SU-DHL-6 (cell line): Measurements from ENCODE around the gene GALNT11.
"Not testable (repeated sequence)": the region's sequence is repeated elsewhere in the genome, so short reads cannot be mapped to it uniquely, and the experiment has no call there.

Experiments
- EZH2phosphoT487 ChIP-seq: fragments of 200-600 bp; sonication (generic), shearing (Covaris generic); conservative IDR thresholded peaks from 2 replicates; pipeline ENCODE4 v1.6.1; 2018; ENCODE audit warnings: mild to moderate bottlenecking, antibody characterized with exemption, low read length, moderate library complexity, mixed read lengths
- TF ChIP-seq, protein P1 (sequence below): fragments of 200-600 bp; sonication (generic); IDR thresholded peaks from one replicate; pipeline ENCODE4 v1.5.1; 2017; ENCODE audit warnings: antibody characterized with exemption, mild to moderate bottlenecking, low read length, moderate library complexity; ENCODE audit not compliant: insufficient read depth, poor library complexity, severe bottlenecking

DNA sequence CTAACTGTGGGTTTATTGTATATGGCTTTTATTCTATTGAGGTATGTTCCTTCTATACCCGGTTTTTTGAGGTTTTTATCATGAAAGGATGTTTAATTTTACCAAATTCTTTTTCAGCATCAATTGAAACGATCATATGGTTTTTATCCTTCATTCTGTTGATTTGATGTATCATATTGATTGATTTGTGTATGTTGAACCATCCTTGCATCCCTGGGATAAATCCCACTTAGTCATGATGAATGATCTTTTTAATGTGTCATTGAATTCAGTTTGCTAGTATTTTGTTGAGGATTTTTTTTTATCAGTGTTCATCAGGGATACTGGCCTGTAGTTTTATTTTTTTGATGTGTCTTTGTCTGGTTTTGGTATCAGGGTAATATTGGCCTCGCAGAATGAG, 19.4 kb downstream of the GALNT11 start:
- TF ChIP-seq, protein P1, sequence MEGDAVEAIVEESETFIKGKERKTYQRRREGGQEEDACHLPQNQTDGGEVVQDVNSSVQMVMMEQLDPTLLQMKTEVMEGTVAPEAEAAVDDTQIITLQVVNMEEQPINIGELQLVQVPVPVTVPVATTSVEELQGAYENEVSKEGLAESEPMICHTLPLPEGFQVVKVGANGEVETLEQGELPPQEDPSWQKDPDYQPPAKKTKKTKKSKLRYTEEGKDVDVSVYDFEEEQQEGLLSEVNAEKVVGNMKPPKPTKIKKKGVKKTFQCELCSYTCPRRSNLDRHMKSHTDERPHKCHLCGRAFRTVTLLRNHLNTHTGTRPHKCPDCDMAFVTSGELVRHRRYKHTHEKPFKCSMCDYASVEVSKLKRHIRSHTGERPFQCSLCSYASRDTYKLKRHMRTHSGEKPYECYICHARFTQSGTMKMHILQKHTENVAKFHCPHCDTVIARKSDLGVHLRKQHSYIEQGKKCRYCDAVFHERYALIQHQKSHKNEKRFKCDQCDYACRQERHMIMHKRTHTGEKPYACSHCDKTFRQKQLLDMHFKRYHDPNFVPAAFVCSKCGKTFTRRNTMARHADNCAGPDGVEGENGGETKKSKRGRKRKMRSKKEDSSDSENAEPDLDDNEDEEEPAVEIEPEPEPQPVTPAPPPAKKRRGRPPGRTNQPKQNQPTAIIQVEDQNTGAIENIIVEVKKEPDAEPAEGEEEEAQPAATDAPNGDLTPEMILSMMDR: not testable (repeated sequence)
- TF ChIP-seq EZH2phosphoT487: not testable (repeated sequence)
